ENCODE measurements around the gene STAT5A. TPM values are rescaled to one million over a fixed set of nuclear protein-coding genes. Genes with fewer than 3 reads are reported as not detected.
A peak's percentile ranks its signal among the peaks of the same experiment; 100 is the strongest.

Gene STAT5A
- total RNA-seq, 1 experiment from 2014 or later = 6.4 TPM

DNA sequence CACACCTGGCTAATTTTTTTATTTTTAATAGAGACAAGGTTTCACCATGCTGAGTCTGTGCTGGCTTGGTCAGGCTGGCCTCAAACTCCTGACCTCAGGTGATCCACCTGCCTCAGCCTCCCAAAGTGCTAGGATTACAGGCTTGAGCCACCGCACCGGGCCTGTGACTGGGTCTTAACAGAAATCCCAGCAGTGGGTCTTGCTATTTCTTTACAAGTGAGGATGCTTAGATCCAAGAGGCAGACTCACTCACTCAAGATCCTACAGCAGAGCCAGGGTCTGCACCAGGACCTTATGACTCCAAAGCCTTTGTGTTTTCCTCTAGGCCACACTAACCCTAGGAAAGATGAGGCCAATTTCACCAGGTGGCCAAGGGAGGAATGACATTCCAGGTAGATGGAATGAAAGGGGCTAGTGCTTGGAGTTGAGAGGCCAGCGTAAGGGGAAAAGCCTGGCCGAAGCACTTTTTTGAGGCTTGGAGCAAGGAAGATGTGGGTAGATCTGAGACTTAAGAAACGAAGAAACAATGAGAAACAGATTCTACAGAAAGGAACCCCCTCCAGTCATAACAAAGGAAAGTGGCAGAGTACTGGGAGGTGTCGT, 5.7 kb upstream of the STAT5A start:
- Histone ChIP-seq H3K4ac (ENCODE audit: low read depth, low read length) (no peak overlapping the region), H3K14ac (ENCODE audit: insufficient read depth, low read length) (no peak overlapping the region; the same call in 1 of the 2 replicates), H3K56ac (ENCODE audit: insufficient read length, low read depth, low read length) (no peak overlapping the region), H3K27ac (ENCODE audit: insufficient read length, low read depth, low read length) (no peak overlapping the region), H2BK15ac (ENCODE audit: low read depth, low read length) (no peak overlapping the region; the same call in 1 of the 2 replicates), H4K20me1 (ENCODE audit: control insufficient read depth, insufficient read depth, insufficient read length) (no peaks in the 10 kb centered on the region), H3K23ac (ENCODE audit: insufficient read length, low read depth, low read length) (no peak overlapping the region), H4K91ac (ENCODE audit: insufficient read length, low read depth, low read length) (no peak overlapping the region), H3T11ph (ENCODE audit: low read length) (no peak overlapping the region), H3K9me3 (ENCODE audit: control insufficient read depth, low read depth, low read length) (no peaks in the 10 kb centered on the region), H4K5ac (ENCODE audit: insufficient read length, low read depth, low read length) (no peak overlapping the region), H3K79me1 (ENCODE audit: insufficient read depth, low read depth, low read length, poor library complexity, severe bottlenecking) (no peaks in the 10 kb centered on the region), H2BK20ac (ENCODE audit: low read depth, low read length, poor library complexity, severe bottlenecking) (no peak overlapping the region), H2AK5ac (ENCODE audit: insufficient read length, low read length) (no peak overlapping the region), H3K4me2 (ENCODE audit: insufficient read depth, insufficient read length, low read length) (no peak overlapping the region), H2BK5ac (ENCODE audit: insufficient read length, low read length) (no peak overlapping the region), H3K9ac (ENCODE audit: extremely low read depth, insufficient read length, low read length) (no peak overlapping the region), H4K8ac (replicated peaks; ENCODE audit: insufficient read length, low read depth, low read length) (no peak overlapping the region), H3K79me2 (ENCODE audit: insufficient read depth, low read length) (no peaks in the 10 kb centered on the region), H2BK120ac (ENCODE audit: low read depth, low read length, poor library complexity, severe bottlenecking) (no peak overlapping the region), H2AFZ (ENCODE audit: low read length) (no peak overlapping the region), H3K4me1 (ENCODE audit: insufficient read depth, low read length) (peaks cover 5% of the 10 kb centered on the region; the same call in 1 of the 2 replicates), H2BK12ac (ENCODE audit: insufficient read length, low read depth, low read length) (no peak overlapping the region), H3K27me3 (ENCODE audit: insufficient read depth, low read length) (no peaks in the 10 kb centered on the region; the same call in 1 of the 2 replicates), H3K23me2 (ENCODE audit: insufficient read length, low read depth, low read length, poor library complexity, severe bottlenecking) (no peaks in the 10 kb centered on the region), H3K18ac (ENCODE audit: insufficient read length, low read depth, low read length) (no peak overlapping the region)
- DNase-seq = peak; percentile 64
- Mint-ChIP-seq H3K27me3 (ENCODE audit: low read depth) (peaks cover 10% of the 10 kb centered on the region), H3K9me3 (no peaks in the 10 kb centered on the region; a peak in 1 of 5 replicates), H3K36me3 (ENCODE audit: insufficient read depth in 1 of 3, low read depth in 3 of 3) (no peaks in the 10 kb centered on the region; a peak in 1 of 7 replicates), H3K4me3 (no peak overlapping the region), H3K4me1 (peaks cover 19 to 32% of the 10 kb centered on the region in 2 experiments), H3K27ac (peak overlapping the region in 1 of 3 experiments; percentile 72; a peak in 2 of 7 replicates)
- no CpG with 5 or more reads among the region's 6 CpGs for WGBS (ENCODE audit: extremely low coverage, insufficient read length, low lambda C conversion rate)
- TF ChIP-seq, protein P1, sequence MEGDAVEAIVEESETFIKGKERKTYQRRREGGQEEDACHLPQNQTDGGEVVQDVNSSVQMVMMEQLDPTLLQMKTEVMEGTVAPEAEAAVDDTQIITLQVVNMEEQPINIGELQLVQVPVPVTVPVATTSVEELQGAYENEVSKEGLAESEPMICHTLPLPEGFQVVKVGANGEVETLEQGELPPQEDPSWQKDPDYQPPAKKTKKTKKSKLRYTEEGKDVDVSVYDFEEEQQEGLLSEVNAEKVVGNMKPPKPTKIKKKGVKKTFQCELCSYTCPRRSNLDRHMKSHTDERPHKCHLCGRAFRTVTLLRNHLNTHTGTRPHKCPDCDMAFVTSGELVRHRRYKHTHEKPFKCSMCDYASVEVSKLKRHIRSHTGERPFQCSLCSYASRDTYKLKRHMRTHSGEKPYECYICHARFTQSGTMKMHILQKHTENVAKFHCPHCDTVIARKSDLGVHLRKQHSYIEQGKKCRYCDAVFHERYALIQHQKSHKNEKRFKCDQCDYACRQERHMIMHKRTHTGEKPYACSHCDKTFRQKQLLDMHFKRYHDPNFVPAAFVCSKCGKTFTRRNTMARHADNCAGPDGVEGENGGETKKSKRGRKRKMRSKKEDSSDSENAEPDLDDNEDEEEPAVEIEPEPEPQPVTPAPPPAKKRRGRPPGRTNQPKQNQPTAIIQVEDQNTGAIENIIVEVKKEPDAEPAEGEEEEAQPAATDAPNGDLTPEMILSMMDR (conservative IDR thresholded peaks at IDR 0.05) = peak; percentile 52
